Measurements from ENCODE around the gene TPPP. TPM values are rescaled to one million over a fixed set of nuclear protein-coding genes. Genes with fewer than 3 reads are reported as not detected.
A peak's percentile ranks its signal among the peaks of the same experiment; 100 is the strongest.

The TPPP gene
- total RNA-seq, 1 experiment from 2014 or later = 0.05 TPM

GRCh38 chr5:624951-625230, 68.3 kb downstream of the TPPP start:
- DNase-seq (ENCODE audit: low spot score) = no peak

DNA sequence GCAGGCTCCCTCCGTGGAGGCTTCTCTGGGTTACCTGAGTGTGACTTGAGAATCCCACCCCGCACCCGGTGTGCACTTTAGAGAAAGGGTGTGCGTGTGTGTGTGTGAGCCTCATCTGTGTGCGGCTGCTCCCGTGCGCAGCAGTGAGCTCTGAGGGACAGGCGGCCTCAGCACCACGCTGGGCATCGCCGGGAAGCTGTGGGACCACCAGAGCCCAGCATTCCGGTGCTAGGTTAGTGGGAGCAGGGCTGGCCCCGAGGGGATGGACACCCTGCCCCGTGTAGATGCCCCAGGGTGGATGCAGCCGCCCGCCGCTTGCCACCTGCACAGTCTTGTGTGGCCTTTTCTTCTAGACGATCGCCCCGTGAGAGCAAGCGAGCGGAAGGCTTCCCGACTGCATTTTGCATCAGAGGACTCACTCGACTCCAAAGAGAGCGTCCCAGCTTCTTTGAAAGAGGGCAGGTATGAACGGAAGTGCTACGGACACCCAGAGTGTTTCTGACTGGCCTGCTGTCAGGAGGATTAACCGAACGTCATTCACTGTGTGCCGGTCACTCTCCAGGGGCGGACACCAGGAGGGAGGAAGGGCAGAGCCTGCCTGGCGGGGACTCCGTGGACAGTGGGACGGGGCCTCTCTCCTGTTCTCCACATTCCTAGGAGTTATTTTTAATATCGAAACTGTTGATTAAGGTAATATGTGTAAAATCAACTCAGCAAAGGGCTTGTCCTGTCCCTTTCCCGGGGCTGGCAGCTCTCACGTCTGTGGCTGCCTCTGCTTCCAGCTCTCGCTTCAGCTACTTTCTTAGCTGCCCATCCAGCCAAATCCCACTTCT, 68.8 kb downstream of the TPPP start:
- no peak for DNase-seq (ENCODE audit: low spot score)

GRCh38 chr5:623531-623930, 69.6 kb downstream of the TPPP start:
- no peak for DNase-seq (ENCODE audit: low spot score)

- DNase-seq (ENCODE audit: low spot score) = no peak
Observed at GRCh38 chr5:622946-623522, 70.1 kb downstream of the TPPP start.

GRCh38 chr5:622359-622758, 70.8 kb downstream of the TPPP start:
- DNase-seq (ENCODE audit: low spot score) = no peak

- DNase-seq (ENCODE audit: low spot score) = no peak
Observed at GRCh38 chr5:621341-621761, 71.8 kb downstream of the TPPP start.

- DNase-seq (ENCODE audit: low spot score) = no peak
Observed at GRCh38 chr5:620586-621180, 72.5 kb downstream of the TPPP start.

DNA sequence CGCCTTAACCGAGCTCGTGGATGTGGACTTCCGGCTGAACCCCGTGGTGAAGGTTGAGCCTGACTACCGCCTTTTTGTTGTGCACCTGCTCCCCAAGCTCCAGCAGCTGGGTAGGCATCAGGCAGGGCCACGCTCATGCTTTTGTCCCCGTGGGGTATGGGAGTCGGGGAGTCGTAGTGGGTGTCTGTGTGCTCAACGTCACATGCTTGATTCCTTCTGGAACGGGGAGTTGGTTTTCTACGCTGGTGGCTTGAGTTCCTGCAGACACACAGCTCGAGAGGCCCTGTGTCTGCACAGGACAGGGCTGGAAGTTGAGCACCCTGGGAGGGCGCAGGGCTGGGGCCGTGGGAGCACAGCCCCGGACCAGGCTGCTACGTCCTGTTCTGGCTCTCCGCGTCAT, 73.0 kb downstream of the TPPP start:
- no peak for DNase-seq (ENCODE audit: low spot score)

DNA sequence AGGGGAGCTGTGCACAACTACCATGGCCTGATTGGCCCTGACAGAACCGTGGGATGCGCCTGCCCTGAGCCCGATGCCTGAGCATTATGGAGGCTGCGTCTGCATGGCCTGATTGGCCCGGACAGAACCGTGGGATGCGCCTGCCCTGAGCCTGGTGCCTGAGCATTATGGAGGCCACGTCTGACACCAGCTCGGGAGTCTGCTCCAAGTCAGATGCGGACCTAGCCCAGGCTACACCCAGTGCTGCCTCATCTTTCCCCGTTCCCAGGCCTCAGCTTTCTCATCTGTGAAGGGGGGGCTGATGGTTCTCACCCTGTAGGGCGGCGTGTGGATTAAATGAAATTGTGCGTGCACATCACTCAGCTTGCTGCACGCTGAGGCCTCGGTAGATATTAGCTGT, 73.7 kb downstream of the TPPP start:
- no peak for DNase-seq (ENCODE audit: low spot score)

- no peak for DNase-seq (ENCODE audit: low spot score)
Observed at GRCh38 chr5:618450-618849, 74.7 kb downstream of the TPPP start.

DNA sequence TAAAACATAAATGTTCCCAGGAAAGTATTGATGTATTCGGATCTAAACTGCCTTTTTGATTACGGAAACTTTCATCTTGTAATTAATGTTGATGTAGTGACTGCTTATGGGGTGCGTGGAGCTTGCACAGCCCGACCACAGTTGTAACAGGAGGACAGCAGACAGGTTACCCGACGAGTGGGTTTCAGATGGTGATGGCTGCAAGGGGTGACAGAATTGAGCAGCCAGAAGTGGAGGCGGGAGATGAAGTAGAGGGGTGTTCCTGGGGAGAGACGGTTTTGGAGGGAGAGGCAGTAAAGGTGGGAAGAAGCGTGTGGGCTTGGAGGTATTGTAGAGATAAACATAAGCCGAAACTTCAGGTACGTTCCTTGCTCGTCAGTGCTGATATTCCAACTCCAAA, 75.3 kb downstream of the TPPP start:
- no peak for DNase-seq (ENCODE audit: low spot score)

DNA sequence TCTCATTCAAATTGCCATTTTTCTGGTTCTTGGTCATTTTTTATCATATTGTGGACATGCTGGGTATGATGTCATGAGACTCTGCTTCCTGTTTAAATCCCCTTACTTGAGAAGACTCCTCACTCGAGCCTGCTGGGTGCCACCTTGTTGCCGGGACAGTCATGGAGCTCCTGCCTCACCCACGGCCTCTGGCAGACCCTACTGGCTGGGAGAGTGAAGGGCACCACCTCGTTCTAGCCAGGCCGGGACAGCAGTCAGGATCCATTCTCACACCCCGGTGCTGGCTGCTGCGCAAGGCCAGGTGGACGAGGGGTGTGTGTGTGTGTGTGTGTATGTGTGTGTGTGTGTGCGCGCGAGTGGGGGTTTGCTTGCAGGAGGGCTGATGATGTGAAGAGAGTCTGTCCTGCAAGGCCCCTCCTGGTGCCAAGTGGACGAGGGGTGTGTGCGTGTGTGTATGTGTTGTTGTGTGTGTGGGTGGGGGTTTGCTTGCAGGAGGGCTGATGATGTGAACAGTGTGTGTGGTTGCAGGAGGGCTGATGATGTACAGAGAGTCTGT, 76.6 kb downstream of the TPPP start:
- no peak for DNase-seq (ENCODE audit: low spot score)

DNA sequence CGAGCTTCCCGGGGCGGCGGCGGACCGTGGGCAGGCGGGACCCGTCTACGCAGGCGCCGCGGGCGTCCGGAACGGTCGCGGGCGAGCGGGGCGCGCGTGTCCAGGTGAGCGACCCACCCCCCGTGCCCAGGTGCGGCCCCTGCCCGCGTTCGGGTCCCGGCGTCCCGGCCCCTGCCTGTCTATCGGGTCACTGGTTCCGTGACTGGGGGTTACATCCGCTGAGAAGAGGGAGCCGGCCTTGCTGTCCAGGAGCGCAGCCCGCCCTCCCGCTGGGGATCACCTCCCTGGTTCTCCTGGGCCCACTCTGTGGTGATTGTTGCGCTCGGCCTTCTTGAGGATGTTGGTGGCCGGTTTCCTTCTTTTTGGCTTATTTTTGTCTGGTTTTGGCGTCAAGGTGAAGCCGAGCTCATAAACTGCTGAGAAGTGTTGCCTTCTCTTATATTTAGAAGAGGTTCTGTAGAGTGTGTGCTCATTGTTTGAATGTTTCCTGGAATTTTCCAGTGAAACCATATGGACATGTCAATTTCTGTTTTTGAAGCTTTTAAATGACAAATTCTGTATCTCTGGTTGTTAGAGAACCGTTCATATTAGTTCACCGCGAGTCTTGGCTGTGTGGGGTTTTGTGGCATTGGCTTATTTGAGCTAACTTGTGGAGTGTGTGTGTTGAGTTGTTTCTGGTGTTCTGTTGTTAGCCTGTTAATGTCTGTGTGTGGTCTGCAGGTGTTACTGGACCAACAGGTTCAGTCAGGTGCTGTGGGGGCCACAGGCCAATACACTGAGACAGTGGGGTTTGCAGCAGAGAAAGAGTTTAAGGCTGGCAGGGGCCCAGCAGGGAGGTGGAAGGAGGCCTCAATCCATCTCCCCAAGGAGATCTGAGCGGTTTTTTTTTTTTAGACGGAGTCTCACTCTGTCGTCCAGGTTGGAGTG, 80.4 kb downstream of the TPPP start:
- DNase-seq (ENCODE audit: low spot score) = peak; percentile 35

- DNase-seq (ENCODE audit: low spot score) = peak; percentile 60
Observed at GRCh38 chr5:611731-612486, 81.2 kb downstream of the TPPP start, which contains the start of gene CEP72. Gene CEP72 (plus strand): TSS chr5:612340. CDS start chr5:612362, 22 bp downstream.

GRCh38 chr5:610744-611730, 82.1 kb downstream of the TPPP start:
- no peak for DNase-seq (ENCODE audit: low spot score)

DNA sequence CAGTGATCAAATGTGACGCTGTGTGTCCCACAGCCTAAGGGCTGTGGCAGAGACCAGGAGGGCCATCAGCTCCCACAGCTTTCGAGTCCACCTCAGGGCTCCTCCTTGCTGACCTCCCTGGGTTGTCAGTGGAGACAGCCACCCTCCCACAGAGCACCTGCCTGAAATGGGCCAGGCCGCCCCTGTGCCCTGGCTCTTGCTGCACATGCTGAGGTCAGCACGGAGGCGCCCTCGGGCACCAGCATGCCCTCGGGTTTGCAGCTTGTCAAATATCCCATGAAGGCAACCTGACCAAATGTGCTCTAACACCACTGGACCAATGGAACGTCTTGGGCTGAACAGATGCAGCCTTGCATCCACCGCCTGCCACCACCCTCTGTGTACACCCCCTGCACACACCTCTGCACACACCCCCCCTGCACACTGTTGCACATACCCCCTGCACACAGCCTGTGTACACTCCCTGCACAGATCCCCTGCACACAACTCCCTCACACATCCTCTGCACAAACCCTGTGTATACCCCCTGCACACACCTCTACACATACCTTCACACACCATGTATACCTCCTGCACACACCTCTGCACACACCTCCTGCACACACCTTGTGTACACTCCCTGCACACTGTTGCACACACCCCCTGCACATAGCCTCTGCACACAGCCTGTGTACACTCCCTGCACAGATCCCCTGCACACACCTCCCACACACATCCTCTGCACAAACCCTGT, 83.0 kb downstream of the TPPP start:
- no peak for DNase-seq (ENCODE audit: low spot score)

Data from A172 (cell line).